Measurements from ENCODE around the gene EPS15.

Gene EPS15

GRCh38 chr1:51373898-51374297, 145.2 kb downstream of the EPS15 start:
- no peak for DNase-seq (ENCODE audit: low read depth)

- DNase-seq (ENCODE audit: low read depth), result no peak
Observed at GRCh38 chr1:51372561-51372960, 146.5 kb downstream of the EPS15 start.

- DNase-seq (ENCODE audit: low read depth), result no peak
Observed at GRCh38 chr1:51369171-51369570, 149.9 kb downstream of the EPS15 start.

- no peak for DNase-seq (ENCODE audit: low read depth)
Observed at GRCh38 chr1:51365774-51366173, 153.3 kb downstream of the EPS15 start.

- no peak for DNase-seq (ENCODE audit: low read depth)
Observed at GRCh38 chr1:51359879-51360278, 159.2 kb downstream of the EPS15 start.

GRCh38 chr1:51355382-51355781, 163.7 kb downstream of the EPS15 start:
- no peak for DNase-seq (ENCODE audit: low read depth)

- no peak for DNase-seq (ENCODE audit: low read depth)
Observed at GRCh38 chr1:51354416-51354815, 164.7 kb downstream of the EPS15 start.

- no peak for DNase-seq (ENCODE audit: low read depth)
Observed at GRCh38 chr1:51351907-51352306, 167.2 kb downstream of the EPS15 start.

GRCh38 chr1:51349862-51350261, 169.2 kb downstream of the EPS15 start:
- DNase-seq (ENCODE audit: low read depth), result no peak

GRCh38 chr1:51348147-51348527, 170.9 kb downstream of the EPS15 start:
- DNase-seq (ENCODE audit: low read depth), result no peak

- DNase-seq (ENCODE audit: low read depth), result no peak
Observed at GRCh38 chr1:51347398-51348146, 171.5 kb downstream of the EPS15 start.

- no peak for DNase-seq (ENCODE audit: low read depth)
Observed at GRCh38 chr1:51346086-51346942, 172.8 kb downstream of the EPS15 start.

GRCh38 chr1:51345300-51345687, 173.8 kb downstream of the EPS15 start:
- DNase-seq (ENCODE audit: low read depth), result no peak

- DNase-seq (ENCODE audit: low read depth), result no peak
Observed at GRCh38 chr1:51344602-51345299, 174.3 kb downstream of the EPS15 start.

GRCh38 chr1:51344276-51344601, 174.8 kb downstream of the EPS15 start:
- no peak for DNase-seq (ENCODE audit: low read depth)

GRCh38 chr1:51343624-51344023, 175.4 kb downstream of the EPS15 start:
- no peak for DNase-seq (ENCODE audit: low read depth)

GRCh38 chr1:51342591-51343206, 176.4 kb downstream of the EPS15 start:
- DNase-seq (ENCODE audit: low read depth), result no peak

GRCh38 chr1:51341876-51342496, 177.1 kb downstream of the EPS15 start:
- DNase-seq (ENCODE audit: low read depth), result no peak

GRCh38 chr1:51340380-51340779, 178.7 kb downstream of the EPS15 start:
- no peak for DNase-seq (ENCODE audit: low read depth)

- no peak for DNase-seq (ENCODE audit: low read depth)
Observed at GRCh38 chr1:51336711-51337110, 182.4 kb downstream of the EPS15 start.

GRCh38 chr1:51336004-51336403, 183.1 kb downstream of the EPS15 start:
- no peak for DNase-seq (ENCODE audit: low read depth)

Data from fibroblast of gingiva (primary cell).